SU-DHL-6 (cell line): ENCODE results near the gene C4orf46.
A peak's percentile ranks its signal among the peaks of the same experiment; 100 is the strongest.

Experiments used
- H2AFZ ChIP-seq: fragments of 200-600 bp; sonication (generic); 2 replicates; pipeline ENCODE4 v1.6.1; 2014; ENCODE audit warnings: low read depth, mild to moderate bottlenecking, moderate library complexity, mixed read lengths, antibody characterized with exemption, low read length; ENCODE audit not compliant: severe bottlenecking
- H3F3A ChIP-seq: fragments of 200-600 bp; shearing (Covaris generic); 2 replicates; pipeline ENCODE4 v1.6.0; 2016; ENCODE audit warnings: antibody characterized with exemption, mild to moderate bottlenecking; ENCODE audit not compliant: insufficient read depth
- H3K27ac ChIP-seq: fragments of 200-600 bp; sonication (generic); 2 replicates; pipeline ENCODE4 v1.5.1; 2016; ENCODE audit warnings: low read depth, mild to moderate bottlenecking, low read length, moderate library complexity, mixed read lengths
- H3K27me3 ChIP-seq: fragments of 200-600 bp; sonication (generic), shearing (Covaris generic); 2 replicates; pipeline ENCODE4 v1.6.0; 2014; ENCODE audit warnings: mild to moderate bottlenecking, low read length
- H3K36me3 ChIP-seq: fragments of 200-600 bp; sonication (generic); 2 replicates; pipeline ENCODE4 v1.6.1; 2014; ENCODE audit warnings: mild to moderate bottlenecking, low read length, mixed read lengths
- H3K4me2 ChIP-seq: fragments of 300-600, 200-600 bp; shearing (Covaris generic), sonication (generic); 2 replicates; pipeline ENCODE4 v1.6.0; 2014; ENCODE audit warnings: low read length, low read depth, mild to moderate bottlenecking; ENCODE audit not compliant: poor library complexity, severe bottlenecking
- H3K4me3 ChIP-seq: fragments of 200-600 bp; sonication (generic); 2 replicates; pipeline ENCODE4 v1.5.1; 2014; ENCODE audit warnings: antibody characterized with exemption, low read length, mild to moderate bottlenecking, mixed read lengths; ENCODE audit not compliant: insufficient read depth, poor library complexity, severe bottlenecking
- H3K79me2 ChIP-seq: fragments of 200-600 bp; sonication (generic); 2 replicates; pipeline ENCODE4 v1.6.1; 2014; ENCODE audit warnings: mild to moderate bottlenecking, low read length, moderate library complexity; ENCODE audit not compliant: insufficient read depth
- H3K9ac ChIP-seq: fragments of 200-600 bp; sonication (generic); 2 replicates; pipeline ENCODE4 v1.7.0; 2014; ENCODE audit warnings: mild to moderate bottlenecking, low read length
- H3K9me2 ChIP-seq: fragments of 200-600 bp; sonication (generic); replicated peaks from 2 replicates; pipeline ENCODE4 v1.6.1; 2014; ENCODE audit warnings: low read length; ENCODE audit not compliant: insufficient read depth
- H3K9me3 ChIP-seq: fragments of 200-600 bp; sonication (generic); 2 replicates; pipeline ENCODE4 v1.6.1; 2014; ENCODE audit warnings: low read length, mixed read lengths; ENCODE audit not compliant: insufficient read depth
- H4K20me1 ChIP-seq: fragments of 200-600 bp; sonication (generic); 2 replicates; pipeline ENCODE4 v1.6.1; 2014; ENCODE audit warnings: low read depth, mild to moderate bottlenecking, antibody characterized with exemption, low read length, moderate library complexity, mixed read lengths
- CTCF ChIP-seq: fragments of 200-600 bp; sonication (generic); IDR thresholded peaks from one replicate; pipeline ENCODE4 v1.5.1; 2017; ENCODE audit warnings: antibody characterized with exemption, mild to moderate bottlenecking, low read length, moderate library complexity; ENCODE audit not compliant: insufficient read depth, poor library complexity, severe bottlenecking
- EZH2phosphoT487 ChIP-seq: fragments of 200-600 bp; sonication (generic), shearing (Covaris generic); conservative IDR thresholded peaks from 2 replicates; pipeline ENCODE4 v1.6.1; 2018; ENCODE audit warnings: mild to moderate bottlenecking, antibody characterized with exemption, low read length, moderate library complexity, mixed read lengths

Gene C4orf46

GRCh38 chr4:158673633-158674032 is 1.9 kb upstream of the C4orf46 start:
- Histone ChIP-seq H3K36me3 (peaks cover 8% of the 10 kb centered on the region), H3K27me3 (no peaks in the 10 kb centered on the region), H3K4me2 (peak overlapping the region; percentile 79), H3K27ac (no peak overlapping the region), H2AFZ (no peak overlapping the region), H4K20me1 (peaks cover 9% of the 10 kb centered on the region), H3K9ac (no peak overlapping the region), H3K9me3 (no peaks in the 10 kb centered on the region), H3F3A (0 out of 2 replicates have a peak, but pooled peaks cover 8% of the 10 kb centered on the region), H3K9me2 (no peaks in the 10 kb centered on the region), H3K79me2 (peaks cover 31% of the 10 kb centered on the region), H3K4me3 (no peak overlapping the region)
- TF ChIP-seq EZH2phosphoT487 (no peak), CTCF (no peak)

- H3K27me3 ChIP-seq = no peaks in the 10 kb centered on the region
- H3K79me2 ChIP-seq = peaks cover 38% of the 10 kb centered on the region
- H3F3A ChIP-seq = peaks cover 17% of the 10 kb centered on the region; the same call in 1 of the 2 replicates
- H3K36me3 ChIP-seq = peaks cover 18% of the 10 kb centered on the region
- H3K4me3 ChIP-seq = peak within 1 kb of the TSS; percentile 90
- H3K9me2 ChIP-seq = no peaks in the 10 kb centered on the region
- peaks cover 19% of the 10 kb centered on the region for H4K20me1 ChIP-seq
- H2AFZ ChIP-seq = peak within 1 kb of the TSS; percentile 94
- peak within 1 kb of the TSS; percentile 75 for H3K27ac ChIP-seq
- peak within 1 kb of the TSS; percentile 93 for H3K9ac ChIP-seq
- H3K9me3 ChIP-seq = no peaks in the 10 kb centered on the region
- peak within 1 kb of the TSS; percentile 79 for H3K4me2 ChIP-seq
- TF ChIP-seq CTCF (peak; percentile 83), EZH2phosphoT487 (no peak)
These were observed 474 bp upstream of the C4orf46 start, which contains the start of gene ETFDH for GRCh38 chr4:158671915-158672806. Gene ETFDH (plus strand): TSS chr4:158672296. CDS start chr4:158672457, 161 bp downstream.

GRCh38 chr4:158670975-158671664 is 567 bp downstream of the C4orf46 start:
- H3K9me2 ChIP-seq = no peaks in the 10 kb centered on the region
- peak overlapping the region; percentile 90 for H3K4me3 ChIP-seq
- peak overlapping the region; percentile 82 for H2AFZ ChIP-seq
- H3K9me3 ChIP-seq = no peaks in the 10 kb centered on the region
- H3K27ac ChIP-seq = peak overlapping the region; percentile 75
- TF ChIP-seq CTCF = no peak
- no peak for TF ChIP-seq EZH2phosphoT487
- H3K27me3 ChIP-seq = no peaks in the 10 kb centered on the region
- peak overlapping the region; percentile 93 for H3K9ac ChIP-seq
- peaks cover 19% of the 10 kb centered on the region; the same call in 1 of the 2 replicates for H3F3A ChIP-seq
- H4K20me1 ChIP-seq = peaks cover 20% of the 10 kb centered on the region
- H3K79me2 ChIP-seq = peaks cover 38% of the 10 kb centered on the region
- peaks cover 19% of the 10 kb centered on the region for H3K36me3 ChIP-seq
- peak overlapping the region; percentile 71 for H3K4me2 ChIP-seq
